ENCODE data around the gene SLC25A45. TPM values are rescaled to one million over a fixed set of nuclear protein-coding genes. Genes with fewer than 3 reads are reported as not detected.
"Not testable (repeated sequence)": the region's sequence is repeated elsewhere in the genome, so short reads cannot be mapped to it uniquely, and the experiment has no call there.

SLC25A45 gene
- total RNA-seq, 1 donor from 2014 or later = 10.5 TPM

DNA sequence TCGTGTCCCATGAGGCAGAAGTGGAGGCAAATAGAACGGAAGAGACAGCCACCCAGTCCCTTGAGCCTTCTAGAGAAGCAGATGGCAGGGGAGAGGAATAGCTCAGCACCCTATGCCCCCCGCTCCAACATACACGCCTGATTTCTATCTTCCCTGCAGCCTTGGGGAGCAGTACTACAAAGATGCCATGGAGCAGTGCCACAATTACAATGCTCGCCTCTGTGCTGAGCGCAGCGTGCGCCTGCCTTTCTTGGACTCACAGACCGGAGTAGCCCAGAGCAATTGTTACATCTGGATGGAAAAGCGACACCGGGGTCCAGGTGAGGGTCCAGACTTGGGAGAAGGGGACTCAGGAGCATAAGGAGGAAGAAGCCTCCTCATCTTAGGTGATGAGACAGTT, 42.2 kb downstream of the SLC25A45 start:
- no peak for DNase-seq (ENCODE audit: low spot score)
- intact Hi-C loops (cut with DNase I) = no loop called here

DNA sequence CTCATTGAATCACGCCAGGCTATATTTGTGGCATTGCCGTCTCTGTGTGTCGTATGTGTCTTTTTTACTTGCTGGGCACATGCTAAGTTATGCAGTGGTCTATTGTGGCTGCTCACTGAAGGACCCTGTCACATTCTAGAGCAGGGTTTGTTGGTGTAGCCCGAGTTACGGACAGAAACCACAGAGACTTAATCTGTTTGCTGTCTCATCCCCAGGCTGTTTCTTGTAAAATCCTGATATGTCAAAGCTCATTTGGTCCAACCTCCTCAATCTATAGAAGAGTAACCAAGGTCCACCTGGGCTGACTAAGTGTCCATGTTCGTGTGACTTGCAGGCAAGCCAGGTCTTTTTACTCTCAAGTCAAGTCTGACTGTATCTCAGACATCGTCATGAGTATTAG, 43.8 kb downstream of the SLC25A45 start:
- no peak for DNase-seq (ENCODE audit: low spot score)
- intact Hi-C loops (cut with DNase I) = no loop called here

GRCh38 chr11:65334696-65335295, 47.6 kb downstream of the SLC25A45 start:
- intact Hi-C loops (cut with DNase I) = no loop called here
- no peak for DNase-seq (ENCODE audit: low spot score)

DNA sequence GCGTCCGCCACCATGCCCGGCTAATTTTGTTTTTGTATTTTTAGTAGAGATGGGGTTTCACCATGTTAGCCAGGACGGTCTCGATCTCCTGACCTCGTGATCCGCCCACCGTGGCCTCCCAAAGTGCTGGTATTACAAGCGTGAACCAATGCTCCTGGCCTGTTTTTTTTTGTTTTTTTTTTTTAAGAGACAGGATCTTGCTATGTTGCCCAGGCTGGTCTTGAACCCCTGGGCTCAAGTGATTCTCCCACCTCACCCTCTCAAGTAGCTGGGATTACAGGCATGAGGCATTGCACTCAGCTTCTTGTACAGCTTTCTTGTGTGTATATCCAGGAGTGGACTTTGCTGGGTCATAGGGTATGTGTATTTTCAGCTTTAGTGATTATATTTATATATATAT, 49.9 kb downstream of the SLC25A45 start:
- intact Hi-C loops (cut with DNase I) = not testable (repeated sequence)

DNA sequence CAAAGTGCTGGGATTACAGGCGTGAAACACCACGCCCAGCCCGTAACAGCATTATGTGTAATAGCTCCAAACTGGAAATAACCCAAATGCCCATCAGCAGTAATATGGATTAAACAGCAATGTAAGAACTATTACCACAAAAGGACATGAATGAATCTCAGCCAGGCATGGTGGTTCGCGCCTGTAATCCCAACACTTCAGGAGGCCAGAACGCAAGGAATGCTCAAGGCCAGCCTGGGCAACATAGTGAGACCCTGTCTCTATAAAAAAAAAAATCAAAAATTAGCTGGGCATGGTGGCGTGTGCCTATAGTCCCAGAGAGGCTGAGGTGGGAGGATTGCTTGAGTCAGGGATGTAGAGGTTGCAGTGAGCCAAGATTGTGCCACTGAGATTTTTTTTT, 51.9 kb downstream of the SLC25A45 start:
- intact Hi-C loops (cut with DNase I) = loop anchor here (1.0 kb wide), 1 partner anchor 55 kb away; no protein-coding TSS in a partner anchor
- DNase-seq (ENCODE audit: low spot score) = no peak

More for the DNA sequence above, 49.9 kb downstream of the SLC25A45 start:
- DNase-seq (ENCODE audit: low spot score) = not testable (repeated sequence)

DNA sequence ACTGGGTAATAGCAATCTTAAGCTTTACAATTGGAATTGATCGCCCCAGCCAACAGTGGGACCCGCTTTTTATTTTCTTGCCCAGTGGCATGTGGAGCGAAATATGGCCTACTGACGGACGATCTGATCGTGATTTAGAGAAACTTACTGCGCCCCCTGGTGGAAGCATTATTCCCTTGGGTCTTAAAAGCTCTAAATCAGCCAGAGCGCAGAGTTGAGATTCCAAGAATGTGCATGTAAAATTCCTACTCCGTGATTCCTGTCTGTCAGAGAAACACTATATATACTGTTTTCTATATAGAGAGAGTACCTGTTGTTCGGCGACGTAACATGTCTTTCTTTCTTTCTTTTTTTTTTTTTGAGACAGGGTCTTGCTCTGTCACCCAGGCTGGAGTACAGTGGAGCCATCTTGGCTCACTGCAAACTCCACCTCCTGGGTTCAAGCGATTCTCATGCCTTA, 52.5 kb downstream of the SLC25A45 start:
- DNase-seq (ENCODE audit: low spot score) = peak; percentile 86
- intact Hi-C loops (cut with DNase I) = loop anchor here (1.0 kb wide), 1 partner anchor 55 kb away; no protein-coding TSS in a partner anchor

DNA sequence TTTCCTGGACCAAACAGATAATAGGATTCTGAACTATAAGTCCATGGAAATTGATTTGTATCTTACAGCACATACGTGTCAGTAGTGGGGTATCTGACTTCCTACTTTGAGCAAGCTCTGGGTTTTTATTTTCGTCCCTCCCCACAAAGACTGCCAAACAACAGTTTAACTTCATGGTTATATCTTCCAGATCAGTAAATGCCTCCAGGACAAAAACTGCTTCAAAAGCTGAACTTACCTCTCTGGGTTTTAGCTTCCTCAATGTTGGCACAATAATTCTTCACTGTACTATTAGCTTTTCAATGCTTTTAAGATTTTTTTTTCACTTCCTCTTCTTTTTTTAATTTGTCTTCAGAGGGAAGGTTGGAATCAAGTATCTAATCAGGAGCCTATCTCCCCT, 53.0 kb downstream of the SLC25A45 start:
- no peak for DNase-seq (ENCODE audit: low spot score)
- intact Hi-C loops (cut with DNase I) = no loop called here

DNA sequence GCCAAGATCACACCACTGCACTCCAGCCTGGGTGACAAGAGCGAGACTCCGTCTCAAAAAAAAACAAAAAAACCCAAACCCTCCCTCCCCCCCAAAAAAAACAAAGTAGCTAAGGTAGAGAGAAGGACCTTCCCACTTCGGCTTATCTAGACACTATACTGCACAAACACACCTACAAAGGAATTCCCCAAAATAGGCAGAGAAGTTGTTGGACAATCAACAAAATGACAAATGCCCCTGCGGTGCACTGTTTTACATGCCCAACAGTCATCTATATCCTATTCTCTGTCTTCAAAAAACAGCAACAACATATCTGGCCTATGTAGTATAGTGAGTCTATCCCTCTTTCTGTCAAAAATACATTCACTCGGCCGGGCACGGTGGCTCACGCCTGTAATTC, 55.4 kb downstream of the SLC25A45 start:
- no peak for DNase-seq (ENCODE audit: low spot score)
- intact Hi-C loops (cut with DNase I) = no loop called here

GRCh38 chr11:65325435-65325834, 57.0 kb downstream of the SLC25A45 start:
- DNase-seq (ENCODE audit: low spot score) = no peak
- intact Hi-C loops (cut with DNase I) = no loop called here

Other genes with a start within 250 kb of the SLC25A45 start
- gene SYVN1, start 248.1 kb downstream of the SLC25A45 start, total RNA-seq = 25.2 TPM
- not detected for gene SPDYC, start 212.4 kb downstream of the SLC25A45 start, total RNA-seq
- gene CAPN1, start 200.7 kb downstream of the SLC25A45 start, total RNA-seq = 89.6 TPM
- gene POLA2, start 120.7 kb downstream of the SLC25A45 start, total RNA-seq = 3.5 TPM
- gene CDC42EP2, start 67.8 kb downstream of the SLC25A45 start, total RNA-seq = 3.6 TPM
- gene DPF2, start 48.8 kb downstream of the SLC25A45 start, total RNA-seq = 46.2 TPM
- gene TIGD3, start 27.9 kb downstream of the SLC25A45 start, total RNA-seq = not detected
- gene FRMD8, start 4.0 kb upstream of the SLC25A45 start, total RNA-seq = 14.4 TPM
- 668 TPM for gene NEAT1, start 40.2 kb upstream of the SLC25A45 start, total RNA-seq
- 9,850 TPM for gene MALAT1, start 116.4 kb upstream of the SLC25A45 start, total RNA-seq
- 60.2 TPM for gene SCYL1, start 142.4 kb upstream of the SLC25A45 start, total RNA-seq
- 148 TPM for gene LTBP3, start 175.7 kb upstream of the SLC25A45 start, total RNA-seq
- gene ZNRD2, start 187.8 kb upstream of the SLC25A45 start, total RNA-seq = 28.3 TPM
- gene FAM89B, start 189.9 kb upstream of the SLC25A45 start, total RNA-seq = 47.4 TPM
- gene EHBP1L1, start 193.4 kb upstream of the SLC25A45 start, total RNA-seq = 174 TPM
- 1.5 TPM for gene KCNK7, start 213.2 kb upstream of the SLC25A45 start, total RNA-seq
- 42.5 TPM for gene MAP3K11, start 231.6 kb upstream of the SLC25A45 start, total RNA-seq
- gene PCNX3, start 233.1 kb upstream of the SLC25A45 start, total RNA-seq = 15.9 TPM